NCI-H446 treated with DMSO at 0.1 percent for 48 hours (cell line): ENCODE measurements around the gene SEZ6.

Experiments used
- DNase-seq: peaks from one replicate; lab custom pipeline; 2025; lab: John Stamatoyannopoulos, UW

SEZ6 gene

GRCh38 chr17:29005936-29006511, at the start of gene SEZ6:
Gene SEZ6, minus strand, starts transcription at chr17:29006033. Its CDS starts 164 bp downstream, at chr17:29005869.
- DNase-seq: peak; percentile 29

GRCh38 chr17:29054835-29055234, 49.0 kb upstream of the SEZ6 start:
- no peak for DNase-seq

GRCh38 chr17:29051731-29052130, 45.9 kb upstream of the SEZ6 start:
- no peak for DNase-seq

GRCh38 chr17:29051194-29051593, 45.4 kb upstream of the SEZ6 start:
- DNase-seq: no peak

GRCh38 chr17:29050176-29050575, 44.3 kb upstream of the SEZ6 start:
- no peak for DNase-seq

- no peak for DNase-seq
Measured at GRCh38 chr17:29049541-29050145, 43.8 kb upstream of the SEZ6 start.

GRCh38 chr17:29048440-29049368, 42.9 kb upstream of the SEZ6 start:
- DNase-seq: no peak

- DNase-seq: no peak
Measured at GRCh38 chr17:29046473-29046839, 40.6 kb upstream of the SEZ6 start.

GRCh38 chr17:29045734-29046472, 40.1 kb upstream of the SEZ6 start:
- DNase-seq: no peak

GRCh38 chr17:29045026-29045425, 39.2 kb upstream of the SEZ6 start:
- DNase-seq: no peak

GRCh38 chr17:29043539-29044145, 37.8 kb upstream of the SEZ6 start:
- no peak for DNase-seq

- peak; percentile 29 for DNase-seq
Measured at GRCh38 chr17:29042679-29043538, 37.1 kb upstream of the SEZ6 start, which contains the start of gene PIPOX. Gene PIPOX, plus strand, starts transcription at chr17:29043141. Its CDS starts 85 bp downstream, at chr17:29043226.

GRCh38 chr17:29042026-29042678, 36.3 kb upstream of the SEZ6 start:
- DNase-seq: no peak

- no peak for DNase-seq
Measured at GRCh38 chr17:29041571-29041970, 35.7 kb upstream of the SEZ6 start.

- DNase-seq: no peak
Measured at GRCh38 chr17:29041091-29041490, 35.3 kb upstream of the SEZ6 start.

- no peak for DNase-seq
Measured at GRCh38 chr17:29039764-29040598, 34.1 kb upstream of the SEZ6 start.

GRCh38 chr17:29038085-29038795, 32.4 kb upstream of the SEZ6 start:
- no peak for DNase-seq

- no peak for DNase-seq
Measured at GRCh38 chr17:29037739-29038084, 31.9 kb upstream of the SEZ6 start.

- no peak for DNase-seq
Measured at GRCh38 chr17:29036584-29036983, 30.8 kb upstream of the SEZ6 start.
